Fibroblast of skin of scalp (primary cell): ENCODE data around the gene TMTC1.

Experiments
- DNase-seq: peaks from one replicate; pipeline ENCODE4 v3.0.0-alpha.2; 2013

TMTC1 gene

DNA sequence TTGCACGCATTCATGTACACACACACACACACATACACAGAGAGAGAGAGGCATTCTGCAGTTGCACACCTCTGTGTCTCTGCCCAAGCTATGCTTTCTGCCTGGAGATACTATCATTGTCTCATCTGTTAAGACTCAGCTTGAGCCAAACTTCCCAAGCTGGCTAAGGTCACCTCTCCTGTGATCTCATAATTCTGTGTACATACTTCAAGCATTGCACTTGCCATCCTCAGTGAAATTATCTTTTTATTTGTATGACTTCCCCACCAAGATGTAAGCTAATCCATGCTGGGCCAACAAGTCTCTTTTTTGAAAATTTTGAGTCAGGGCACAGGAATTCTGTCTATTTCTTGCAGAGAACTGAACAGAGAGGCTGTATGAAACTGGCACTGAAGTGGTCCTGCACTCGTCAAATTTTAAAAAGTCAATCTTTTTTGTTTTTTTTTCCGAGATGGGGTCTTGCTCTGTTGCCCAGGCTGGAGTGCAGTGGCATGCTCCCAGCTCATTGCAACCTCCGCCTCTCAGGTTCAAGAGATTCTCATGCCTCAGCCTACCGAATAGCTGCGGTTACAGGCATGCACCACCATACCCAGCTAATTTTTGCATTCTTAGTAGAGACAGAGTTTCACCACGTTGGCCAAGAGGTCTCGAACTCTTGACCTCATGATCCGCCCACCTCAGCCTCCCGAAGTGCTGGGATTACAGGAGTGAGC, 44.3 kb downstream of the TMTC1 start:
- peak; percentile 28 for DNase-seq

DNA sequence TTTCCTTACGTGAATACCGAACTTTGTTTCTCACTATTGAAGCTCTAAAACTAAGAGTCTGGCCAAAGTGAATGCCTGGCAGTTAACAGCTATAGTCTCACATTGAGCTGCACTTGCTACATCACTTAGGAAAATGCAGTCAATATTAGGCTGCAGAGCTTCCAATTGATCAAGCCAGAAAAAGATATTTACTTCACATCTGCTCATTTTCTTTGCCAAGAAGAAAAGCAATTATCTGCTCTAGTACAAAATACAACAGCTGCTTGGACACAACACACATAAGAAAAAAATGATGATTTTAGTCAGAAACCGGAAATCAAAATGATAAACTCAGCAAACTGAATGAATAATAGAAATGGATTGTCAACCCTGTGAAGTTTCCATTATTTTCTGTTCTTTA, 45.4 kb downstream of the TMTC1 start:
- DNase-seq: no peak

DNA sequence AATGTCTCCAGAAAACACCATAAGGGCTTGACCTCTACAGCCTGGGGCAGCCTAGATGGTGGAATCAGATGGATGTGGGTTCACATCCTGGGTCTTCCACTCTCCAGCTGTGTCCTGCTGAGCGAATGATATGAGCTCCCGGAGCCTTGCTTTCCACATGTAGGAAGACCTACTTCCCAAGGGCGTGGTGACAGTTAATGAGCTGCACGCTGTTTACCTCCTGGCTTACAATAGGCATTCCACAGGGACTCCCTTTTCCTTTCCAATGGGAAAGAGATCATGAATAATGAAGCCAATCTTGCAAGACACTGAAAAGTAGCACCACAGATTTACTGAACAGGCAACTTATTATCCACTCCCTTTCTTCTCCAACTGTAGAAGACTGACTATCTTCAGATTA, 46.1 kb downstream of the TMTC1 start:
- DNase-seq: no peak

DNA sequence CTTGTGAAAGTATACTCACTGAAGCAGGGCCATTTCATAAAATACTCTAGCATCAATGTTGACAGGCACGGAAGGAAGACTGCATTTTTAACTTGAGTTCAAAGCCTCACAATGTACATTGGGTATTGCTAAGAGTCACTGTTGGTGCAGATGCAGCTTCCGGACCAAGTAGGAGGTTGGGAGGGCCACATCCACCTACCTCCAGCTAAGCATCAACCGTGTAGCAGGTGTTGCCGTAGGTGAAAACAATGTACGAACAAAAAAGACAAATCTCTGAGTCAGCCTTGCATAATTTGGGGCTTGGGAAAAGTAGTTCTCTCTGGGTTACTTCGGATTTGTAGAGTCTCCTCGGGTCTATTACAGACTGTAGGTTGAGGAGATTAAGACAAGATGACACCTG, 48.1 kb downstream of the TMTC1 start:
- no peak for DNase-seq

DNA sequence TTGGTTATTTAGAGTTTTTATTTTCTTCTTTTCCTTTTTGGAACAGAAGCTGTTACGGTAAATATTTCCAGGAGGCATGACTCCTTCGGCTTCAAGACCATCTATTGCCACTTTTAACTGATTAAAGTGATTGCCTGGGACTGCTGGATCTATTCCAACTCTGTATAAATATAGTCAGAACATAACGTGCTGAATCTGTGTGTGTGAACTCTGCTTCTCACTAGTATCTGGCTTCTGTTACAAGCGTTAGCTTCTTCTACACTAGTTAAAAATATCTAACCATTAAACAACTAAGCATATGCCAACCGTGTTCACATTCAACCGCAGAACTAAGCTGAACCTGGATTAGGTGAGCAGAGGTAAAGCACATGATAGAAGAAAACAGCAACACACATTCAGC, 49.0 kb downstream of the TMTC1 start:
- DNase-seq: no peak

DNA sequence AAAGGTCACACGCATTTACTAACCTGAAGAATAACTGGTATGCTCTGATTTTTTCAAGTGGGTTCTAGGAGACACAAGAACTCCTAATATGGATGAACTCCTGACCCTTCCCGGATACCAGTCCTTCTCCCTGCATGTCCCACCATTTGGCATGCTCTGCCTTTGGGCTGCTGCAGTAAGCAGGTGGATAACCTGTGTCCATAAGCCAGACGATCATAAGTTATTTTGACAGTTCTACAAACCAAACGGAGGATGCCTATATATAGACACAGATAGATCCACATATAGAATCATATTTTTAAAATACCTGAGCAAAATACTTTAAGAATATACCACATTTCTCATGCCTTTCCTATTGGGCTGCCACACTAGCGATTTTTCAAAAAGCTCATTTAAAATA, 49.4 kb downstream of the TMTC1 start:
- no peak for DNase-seq

DNA sequence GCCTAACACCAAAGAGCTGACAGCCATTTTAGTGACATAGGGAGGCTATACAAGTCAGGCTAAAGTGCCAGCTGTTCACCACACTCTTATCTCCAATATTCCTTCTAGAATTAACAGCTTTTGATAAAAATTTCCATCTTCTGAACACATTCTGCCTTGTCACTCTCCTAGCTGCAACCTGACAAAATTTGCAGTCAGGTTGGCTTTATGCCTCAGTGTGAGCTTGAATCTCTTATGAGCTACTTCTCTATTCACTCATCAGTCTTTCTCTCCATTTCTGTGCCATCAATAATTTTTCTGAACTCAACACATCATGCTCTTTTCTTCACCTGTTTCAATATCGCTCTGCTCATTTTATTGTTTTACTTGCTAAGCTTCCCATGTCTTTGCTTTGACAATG, 50.2 kb downstream of the TMTC1 start:
- no peak for DNase-seq

DNA sequence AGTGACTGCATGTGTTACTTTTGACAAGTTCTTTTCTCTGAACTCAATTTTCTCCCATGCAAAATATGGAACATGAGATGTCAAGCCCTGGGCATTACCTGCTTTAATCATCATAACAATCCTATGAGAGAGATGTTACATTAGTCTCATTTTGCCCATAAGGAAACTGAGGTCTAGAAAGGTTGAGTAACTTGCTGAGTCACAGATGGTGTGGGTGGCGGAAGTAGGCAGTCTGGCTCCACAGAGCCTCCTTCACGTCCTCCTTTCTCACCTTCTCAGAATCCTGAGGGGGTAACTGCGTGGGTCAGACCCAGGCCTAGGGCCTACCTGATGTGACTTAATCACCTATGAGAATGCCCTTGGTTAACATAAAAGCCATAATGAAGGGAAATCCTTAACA, 50.7 kb downstream of the TMTC1 start:
- no peak for DNase-seq

DNA sequence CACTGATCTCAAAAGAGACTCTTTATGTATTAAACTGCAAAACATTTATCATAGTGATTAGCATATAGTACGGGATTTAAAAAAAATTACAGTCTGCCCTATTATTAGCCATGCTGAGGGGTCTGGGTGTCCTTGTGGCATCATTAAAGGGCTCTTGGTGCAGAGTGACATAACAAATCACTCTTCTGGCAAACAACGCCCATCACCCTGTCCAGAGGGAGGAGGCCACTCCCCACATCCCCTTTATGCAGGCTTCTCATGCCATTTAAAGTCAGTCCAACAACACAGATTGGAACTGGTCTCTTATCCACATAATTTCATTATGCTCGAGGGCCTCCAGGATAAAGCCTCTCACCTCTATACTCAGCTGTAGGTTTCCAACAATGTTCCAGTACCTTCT, 51.1 kb downstream of the TMTC1 start:
- no peak for DNase-seq

DNA sequence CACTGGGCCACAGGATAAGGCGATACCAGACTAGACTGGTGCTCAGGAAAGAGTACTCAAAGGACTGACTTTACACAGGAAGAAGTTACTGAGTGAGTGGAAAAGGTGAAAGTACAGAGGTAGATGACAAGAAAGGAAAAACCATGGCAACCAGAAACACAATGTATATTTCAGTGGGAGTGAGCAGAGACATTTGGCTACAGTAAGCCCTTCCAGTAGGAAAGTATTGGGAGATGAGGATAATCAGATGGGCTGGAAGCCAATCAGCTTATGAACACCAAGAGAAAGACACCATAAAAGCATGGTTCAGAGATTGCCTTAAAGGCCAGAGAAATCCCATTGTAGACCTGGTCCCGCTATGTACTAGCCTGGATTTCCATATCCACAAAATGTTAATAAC, 51.6 kb downstream of the TMTC1 start:
- DNase-seq: no peak

DNA sequence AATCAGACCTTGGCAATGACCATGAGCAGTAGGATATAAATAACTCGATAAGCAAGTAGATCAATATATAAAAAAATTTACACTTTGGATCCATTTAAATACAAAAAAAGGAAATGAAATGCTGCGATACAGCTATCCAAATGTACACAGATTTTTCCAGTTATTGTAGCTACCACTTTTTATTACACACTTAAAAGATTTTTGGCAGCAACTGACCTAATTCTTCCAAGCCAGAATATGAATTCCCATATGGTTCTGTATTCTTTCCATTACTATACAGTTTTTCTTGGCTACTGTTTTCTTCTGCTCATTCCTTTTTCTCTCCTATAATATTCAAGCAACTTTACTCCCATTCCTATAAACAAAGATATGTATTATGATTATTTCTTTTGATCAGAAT, 52.2 kb downstream of the TMTC1 start:
- no peak for DNase-seq

DNA sequence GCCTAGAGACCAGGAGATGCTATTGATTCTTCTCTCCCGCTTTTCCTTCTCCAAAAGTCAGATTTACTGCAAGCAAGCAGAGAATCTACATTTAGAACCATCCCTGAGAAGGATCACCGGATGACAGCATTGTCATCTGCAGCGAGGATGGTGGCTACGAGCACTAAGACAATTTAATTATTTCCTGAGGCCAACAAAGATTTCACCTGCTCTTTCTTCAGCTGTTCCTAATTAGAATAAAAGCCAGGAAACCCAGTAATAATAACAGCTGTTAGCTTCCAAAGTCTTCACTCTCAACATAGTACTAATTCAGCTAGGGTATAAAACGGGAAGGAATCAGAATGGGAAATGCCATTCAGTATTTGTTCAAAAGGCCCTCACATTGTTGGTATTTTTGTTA, 53.3 kb downstream of the TMTC1 start:
- DNase-seq: no peak

DNA sequence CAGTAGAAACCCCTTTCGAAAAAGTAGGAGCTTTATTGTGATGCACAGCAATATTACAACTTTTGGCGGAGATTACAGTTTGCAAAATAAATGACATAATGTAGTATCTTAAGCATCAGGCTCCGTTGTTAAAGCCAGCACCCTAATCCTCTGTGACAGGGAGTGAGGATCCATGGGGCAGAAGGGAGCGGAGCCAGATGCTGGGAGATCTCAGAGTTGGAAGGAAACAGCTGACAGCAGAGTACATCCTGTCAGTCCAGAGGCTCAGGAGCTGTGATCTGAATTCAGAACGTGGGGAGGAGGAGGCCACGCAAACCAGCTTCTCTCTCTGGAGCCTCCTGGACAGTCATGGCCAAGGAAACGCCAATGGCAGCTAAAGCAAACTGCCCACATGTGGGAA, 55.7 kb downstream of the TMTC1 start:
- no peak for DNase-seq

DNA sequence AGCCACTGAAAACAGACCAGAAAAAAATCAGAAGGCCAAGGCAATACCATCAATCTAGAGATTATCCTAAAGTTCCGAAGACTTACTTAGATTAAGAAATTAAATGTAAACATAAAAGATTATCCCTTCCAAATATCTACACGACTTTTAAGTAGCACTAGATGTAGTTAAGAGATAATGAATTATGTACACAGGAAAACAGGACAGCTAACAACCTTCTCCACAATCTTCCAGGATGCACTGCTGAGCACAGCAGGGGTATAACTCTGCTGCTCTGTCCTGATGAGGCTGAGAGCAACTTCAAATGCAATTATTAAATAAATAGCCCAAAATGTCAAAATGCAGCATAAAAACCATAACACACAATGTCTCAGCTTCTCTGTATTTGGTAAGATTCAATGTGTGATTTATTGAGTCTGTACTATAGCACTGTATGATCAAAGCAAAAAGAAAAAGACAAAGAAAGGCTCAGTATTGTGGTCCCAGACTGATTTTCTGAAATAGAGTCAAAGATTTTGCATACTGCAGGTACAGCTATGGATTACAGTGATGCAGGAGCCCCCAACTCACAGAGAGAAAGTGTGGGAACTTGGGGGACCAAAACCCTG, 56.9 kb downstream of the TMTC1 start:
- DNase-seq: no peak

DNA sequence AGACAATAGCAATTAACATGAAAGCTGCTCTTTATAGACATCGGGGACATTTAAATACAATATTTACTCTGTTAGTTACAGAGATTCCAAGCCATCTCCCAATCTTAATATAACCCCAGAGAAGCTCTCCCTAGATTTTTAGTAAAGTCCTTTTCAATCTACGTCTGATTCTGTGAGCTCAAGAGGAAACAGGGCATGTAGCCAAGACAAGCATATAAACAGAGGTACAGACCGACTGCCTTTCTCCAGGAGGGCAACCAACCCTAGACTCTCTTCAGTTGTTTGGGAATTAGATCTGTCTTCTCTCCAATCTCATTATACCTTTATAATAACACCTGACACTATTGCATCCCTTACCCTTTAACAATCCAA, 57.4 kb downstream of the TMTC1 start:
- no peak for DNase-seq

DNA sequence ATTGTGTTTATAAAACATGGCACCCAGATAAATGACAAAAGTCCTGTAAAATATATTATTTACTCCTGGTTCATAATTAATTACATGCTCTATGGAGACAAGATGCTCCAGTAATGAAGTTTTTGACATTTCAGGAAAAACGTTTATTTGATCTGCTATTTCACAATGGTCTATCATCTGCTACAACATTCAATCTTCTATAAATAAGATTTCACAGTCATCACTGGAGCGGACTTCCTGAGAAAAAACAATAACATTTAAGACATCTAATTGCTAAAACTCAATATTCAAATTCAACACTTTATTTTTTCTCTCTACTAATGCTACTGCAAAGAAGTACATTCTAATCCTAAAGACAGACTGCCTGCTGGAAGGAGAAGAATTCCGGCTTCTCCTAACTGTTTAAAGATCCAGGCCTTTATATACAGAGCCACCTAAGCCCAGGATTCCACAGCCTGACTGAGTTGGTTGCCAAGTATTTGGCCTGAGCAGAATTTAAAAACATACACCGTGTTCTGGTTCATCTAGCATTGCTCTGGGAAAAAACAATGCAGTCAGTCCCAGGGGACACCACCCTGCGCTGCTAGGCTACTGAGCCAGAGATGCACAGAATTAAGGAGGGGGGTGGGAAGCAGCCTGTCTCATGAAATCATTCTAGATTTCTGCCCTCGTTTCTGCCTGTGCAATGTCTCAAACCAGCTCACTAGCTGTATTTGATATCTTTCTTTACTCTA, 58.0 kb downstream of the TMTC1 start:
- DNase-seq: peak; percentile 54

DNA sequence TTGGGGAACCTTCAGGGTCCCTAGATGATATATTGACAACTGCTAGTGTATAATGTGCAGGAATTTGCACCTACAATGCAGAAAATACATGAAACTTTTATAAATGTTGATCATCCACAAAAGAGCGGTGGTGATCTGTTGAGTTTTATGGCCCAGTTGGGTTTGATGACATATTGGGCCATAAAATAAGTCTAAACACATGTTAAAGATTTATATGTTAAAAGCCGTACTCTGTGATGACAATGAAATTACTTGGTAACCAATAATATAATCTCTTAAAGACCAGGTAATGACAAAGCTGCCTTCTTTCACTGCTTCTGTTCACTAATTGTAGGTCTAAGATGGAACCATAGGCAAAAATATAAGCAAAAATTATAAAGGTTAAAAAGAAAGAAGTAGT, 61.6 kb downstream of the TMTC1 start:
- DNase-seq: no peak

DNA sequence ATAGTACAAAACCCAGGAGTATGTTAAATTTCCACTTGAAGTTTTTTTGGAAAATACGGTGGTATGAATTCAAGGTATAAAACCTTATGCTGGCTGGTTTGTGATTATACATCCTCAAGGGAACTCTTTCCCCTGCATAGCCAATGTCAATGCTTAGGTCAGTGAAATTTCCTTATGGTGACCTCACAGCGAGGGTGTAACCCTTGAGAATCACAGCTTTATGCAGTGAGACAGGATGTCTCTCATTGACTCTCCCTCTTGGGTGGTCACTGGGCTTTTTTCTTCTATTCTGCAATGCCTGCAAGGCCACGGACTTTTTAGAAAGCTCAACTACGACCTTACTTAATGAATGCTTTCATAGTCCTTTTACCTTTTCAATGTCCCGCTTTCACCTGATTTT, 64.4 kb downstream of the TMTC1 start:
- no peak for DNase-seq

DNA sequence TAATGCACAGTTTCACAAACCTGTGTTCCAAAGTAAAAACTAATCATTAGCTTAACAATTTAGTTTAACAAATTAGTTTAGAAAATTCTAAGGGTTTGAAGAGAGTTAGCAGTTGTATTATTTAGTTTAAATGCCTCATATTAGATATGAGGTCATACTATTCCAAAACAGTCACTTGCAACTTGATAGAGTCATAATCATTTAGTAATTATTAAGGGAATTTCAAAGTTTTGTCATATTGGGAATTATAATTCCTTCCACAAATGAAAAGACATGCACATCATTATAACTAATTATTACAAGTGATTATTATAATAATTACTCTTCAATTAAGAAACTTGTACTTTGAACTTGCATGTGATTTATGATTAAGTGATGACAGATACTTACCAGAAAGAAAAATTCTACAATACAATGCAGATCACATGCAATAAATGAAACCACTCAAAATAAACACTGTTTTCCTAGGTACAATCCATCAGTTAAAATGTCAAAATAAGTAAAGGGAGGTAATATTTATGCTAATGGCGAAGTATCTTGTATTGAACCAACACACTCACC, 66.1 kb downstream of the TMTC1 start:
- no peak for DNase-seq

DNA sequence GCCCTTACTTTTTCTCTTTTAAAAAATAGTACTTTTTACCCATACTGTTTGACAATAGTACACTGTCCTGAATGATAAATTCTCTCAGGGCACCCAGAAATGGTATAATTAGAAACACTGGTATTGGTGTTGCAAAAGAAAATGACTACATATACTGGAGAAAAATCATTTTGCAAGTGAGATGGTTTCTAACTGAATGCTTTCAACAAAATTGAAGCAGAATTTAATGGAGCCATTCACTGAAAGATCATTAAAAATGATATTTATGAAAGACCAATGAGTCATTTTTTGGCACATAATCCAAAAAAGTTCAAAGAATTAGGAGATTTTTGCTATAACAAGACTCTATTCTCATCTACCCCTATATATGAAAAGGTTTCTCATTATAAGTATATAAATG, 68.8 kb downstream of the TMTC1 start:
- DNase-seq: no peak

DNA sequence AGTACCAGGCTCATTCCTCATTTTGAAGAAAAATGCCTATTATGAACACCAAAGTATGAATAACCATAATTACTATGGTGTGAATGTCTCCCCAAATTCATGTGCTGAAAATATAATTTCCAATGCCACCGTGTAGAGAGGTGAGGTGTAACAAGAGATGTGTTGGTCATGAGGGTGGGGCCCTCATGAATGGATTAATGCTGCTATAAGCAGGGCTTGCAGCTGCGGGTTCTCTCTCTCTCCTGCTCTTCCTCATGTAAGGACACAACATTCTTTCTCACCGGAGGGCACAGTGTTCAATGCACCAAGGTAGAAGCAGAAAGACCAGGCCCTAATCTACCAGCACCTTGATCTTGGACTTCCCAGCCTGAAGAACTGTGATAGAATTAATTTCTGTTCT, 70.0 kb downstream of the TMTC1 start:
- no peak for DNase-seq

DNA sequence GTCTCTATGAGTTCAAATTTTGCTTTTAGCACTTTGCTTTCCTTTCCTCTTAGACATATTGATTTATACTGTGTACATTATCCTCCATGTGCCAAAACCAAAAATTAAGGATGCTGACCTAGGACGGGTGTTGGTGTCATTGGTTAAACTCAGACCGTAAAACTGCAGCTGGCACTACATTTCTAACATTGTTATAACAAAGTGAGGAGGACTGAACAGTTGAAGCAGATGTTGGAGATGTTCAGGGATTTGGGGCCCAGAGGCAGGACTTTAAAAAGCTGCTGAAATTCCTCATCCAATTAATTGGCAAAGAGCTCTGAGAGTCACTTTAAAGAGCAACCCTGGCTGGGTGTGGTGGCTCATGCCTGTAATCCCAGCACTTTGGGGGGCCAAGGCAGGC, 72.4 kb downstream of the TMTC1 start:
- DNase-seq: no peak

DNA sequence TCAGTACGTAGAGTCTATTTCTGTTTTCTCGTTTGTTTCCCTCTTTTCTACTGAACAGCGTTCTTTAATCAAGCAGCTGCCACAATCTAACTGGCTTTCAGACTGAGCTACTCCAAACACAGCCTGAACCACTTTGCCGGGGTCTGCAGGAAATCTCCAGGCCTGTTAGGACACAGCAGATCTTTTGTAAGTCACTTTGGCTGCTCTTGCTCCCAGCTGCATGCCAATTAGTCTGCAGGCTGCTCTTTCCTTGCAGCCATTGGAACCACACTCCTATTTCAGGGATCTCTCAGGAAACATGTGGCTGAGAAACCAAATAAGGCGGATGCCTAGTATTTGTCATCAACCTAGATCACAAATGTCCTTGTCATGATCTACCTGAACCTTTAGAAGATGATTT, 73.6 kb downstream of the TMTC1 start:
- no peak for DNase-seq

DNA sequence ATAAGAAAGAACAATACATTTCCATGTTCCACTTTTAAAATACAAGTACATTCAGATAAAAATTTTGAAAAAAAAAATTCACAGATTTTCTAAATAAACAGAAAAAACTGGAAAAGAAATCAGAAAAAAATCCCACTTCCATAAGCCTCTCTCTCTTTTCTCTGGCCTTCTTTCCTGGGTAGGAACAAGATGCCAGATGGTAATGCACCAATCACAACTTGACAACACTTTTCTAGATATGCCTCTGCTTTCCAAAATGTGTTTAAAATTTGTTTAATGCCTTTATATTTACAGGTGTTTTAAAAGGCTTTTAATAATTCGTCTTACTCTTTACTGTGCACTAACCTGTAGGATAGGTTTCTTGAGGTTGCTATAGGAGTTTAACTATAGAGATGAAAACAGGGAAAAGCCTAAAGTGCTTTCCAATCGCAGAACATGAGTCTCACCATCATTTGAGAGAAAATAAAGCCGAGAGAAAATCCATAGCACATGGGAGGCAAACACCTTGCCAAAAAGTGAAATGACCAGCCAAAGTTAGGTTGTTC, 74.2 kb downstream of the TMTC1 start:
- DNase-seq: no peak
